Upper lobe of left lung (tissue), 4 donors: ENCODE results near the gene PRKAG2.

Experiments
- CTCF ChIP-seq, 6 experiments: fragments of 450-650 bp in 4 of 6; fragments of 200-600 bp in 2 of 6; sonication (generic) in 2 of 6; IDR thresholded peaks; one replicate each; pipeline ENCODE4 v1.5.1; 2016 to 2019; ENCODE audit warnings: antibody characterized with exemption in 6 of 6
- EP300 ChIP-seq, 4 donors: sonication (generic); formaldehyde crosslinking; IDR thresholded peaks; one replicate each; pipeline ENCODE4 v1.5.1; 2017; ENCODE audit warnings: antibody characterized with exemption in 4 of 4, control low read depth in 2 of 4
- POLR2A ChIP-seq, 4 donors: fragments of 450-650 bp; IDR thresholded peaks; one replicate each; pipeline ENCODE4 v1.5.1; 2016 to 2017; ENCODE audit warnings: antibody characterized with exemption in 4 of 4, mild to moderate bottlenecking in 2 of 4
- POLR2AphosphoS5 ChIP-seq, 2 donors: sonication (generic); formaldehyde crosslinking; IDR thresholded peaks; one replicate each; pipeline ENCODE4 v1.5.1; 2017; ENCODE audit warnings: antibody characterized with exemption in 2 of 2

- no peak for TF ChIP-seq POLR2AphosphoS5 (IDR thresholded peaks at IDR 0.05)
- TF ChIP-seq CTCF (IDR thresholded peaks at IDR 0.05): no peak
- TF ChIP-seq POLR2A (IDR thresholded peaks at IDR 0.05): no peak
- no peak for TF ChIP-seq EP300 (IDR thresholded peaks at IDR 0.05)
Observed at GRCh38 chr7:151663382-151664100, 213.4 kb downstream of the PRKAG2 start.
